Left lung (tissue), 10 donors: ENCODE measurements around the gene RBM42. TPM values are rescaled to one million over a fixed set of nuclear protein-coding genes. Genes with fewer than 3 reads are reported as not detected.

Source experiments
- ATAC-seq: fragments of 200-7000 bp; cut with Tn5 transposase; one replicate; pipeline ENCODE4 v1.9.1; 2020; ENCODE audit warnings: moderate library complexity
- DNase-seq, 4 donors: peaks; one replicate each; pipeline ENCODE4 v3.0.0-alpha.2; 2013 to 2020
- H3K27ac ChIP-seq, 2 donors: fragments of 200-600 bp; sonication (generic) in 1 of 2; one replicate each; pipeline versions ENCODE4 v1.5.0 to v1.8.0; 2020 to 2021
- H3K27me3 ChIP-seq, 2 donors: fragments of 200-600 bp; sonication (generic) in 1 of 2; one replicate each; pipeline versions ENCODE4 v1.5.0 to v1.8.0; 2020 to 2021
- H3K36me3 ChIP-seq, 2 donors: fragments of 200-600 bp; sonication (generic) in 1 of 2; one replicate each; pipeline versions ENCODE4 v1.5.0 to v1.8.0; 2020 to 2021
- H3K4me1 ChIP-seq, 2 donors: fragments of 200-600 bp; one replicate each; pipeline ENCODE4 v1.8.0; 2021
- H3K4me3 ChIP-seq, 2 donors: fragments of 200-600 bp; sonication (generic) in 1 of 2; one replicate each; pipeline versions ENCODE4 v1.5.0 to v1.8.0; 2020 to 2021; ENCODE audit warnings: mild to moderate bottlenecking in 1 of 2
- H3K9me3 ChIP-seq, 2 donors: fragments of 200-600 bp; sonication (generic) in 1 of 2; one replicate each; pipeline versions ENCODE4 v1.5.0 to v1.8.0; 2020 to 2021
- CTCF ChIP-seq, 2 donors: fragments of 200-600 bp; sonication (generic) in 1 of 2; IDR thresholded peaks; one replicate each; pipeline versions ENCODE4 v1.5.0 to v1.8.0; 2021; ENCODE audit warnings: antibody characterized with exemption in 2 of 2
- intact Hi-C, 2 donors: fragments of 100-400 bp; cut with DNase I; formaldehyde crosslinking; loops; one replicate each; pipeline versions ENCODE4 v1.11.2 to v1.14.2; 2022
- polyA plus RNA-seq, 6 donors: library from polyadenylated mRNA; unstranded; fragments of 120-200 nt; gene quantifications; one replicate each; pipeline ENCODE4 v1.2.1, GENCODE V29; 2013; ENCODE audit not compliant: insufficient read length in 6 of 6
- total RNA-seq, 2 donors: library from RNA; stranded (reverse); fragmentation: NEBNext Ultra II Directional; extraction: Animal tissue kit (Norgen Biotek cat#: 25700); gene quantifications; one replicate each; pipeline ENCODE4 v1.2.1, GENCODE V29; 2021
- donor health status: DM: no; HTN: yes; CAD: no.
- donor health status: DM: no; HTN: no; CAD: no.

RBM42 gene
- total and polyA plus RNA-seq, 8 donors = 48.4 to 67.0 (median 61.0) TPM

GRCh38 chr19:35613574-35613973 is 15.3 kb upstream of the RBM42 start:
- no peak overlapping the region for H3K4me3 ChIP-seq
- H3K36me3 ChIP-seq = peaks cover 0 to 24% of the 10 kb centered on the region in 2 donors
- no peaks in the 10 kb centered on the region for H3K27me3 ChIP-seq
- no peak overlapping the region for H3K27ac ChIP-seq
- intact Hi-C loops = no loop called here
- no peak for ATAC-seq
- no peaks in the 10 kb centered on the region for H3K9me3 ChIP-seq
- H3K4me1 ChIP-seq = peaks cover 4 to 10% of the 10 kb centered on the region in 2 donors
- no peak for DNase-seq
- no peak for TF ChIP-seq CTCF (IDR thresholded peaks at IDR 0.05)

- Histone ChIP-seq H3K9me3 (no peaks in the 10 kb centered on the region), H3K27me3 (no peaks in the 10 kb centered on the region), H3K36me3 (peaks cover 0 to 30% of the 10 kb centered on the region in 2 donors), H3K4me3 (no peak overlapping the region), H3K27ac (no peak overlapping the region), H3K4me1 (peaks cover 4 to 10% of the 10 kb centered on the region in 2 donors)
- intact Hi-C loops = no loop called here
- ATAC-seq (no peak), DNase-seq (no peak)
- no peak for TF ChIP-seq CTCF (IDR thresholded peaks at IDR 0.05)
These were observed 13.8 kb upstream of the RBM42 start for GRCh38 chr19:35615036-35615435.

GRCh38 chr19:35618857-35619256 is 10.0 kb upstream of the RBM42 start:
- DNase-seq = no peak
- Histone ChIP-seq H3K27ac (no peak overlapping the region), H3K36me3 (peaks cover 0 to 37% of the 10 kb centered on the region in 2 donors), H3K9me3 (no peaks in the 10 kb centered on the region), H3K4me3 (no peak overlapping the region), H3K4me1 (no peaks in the 10 kb centered on the region), H3K27me3 (no peaks in the 10 kb centered on the region)
- intact Hi-C loops = no loop called here
- no peak for ATAC-seq
- TF ChIP-seq CTCF (IDR thresholded peaks at IDR 0.05) = no peak

GRCh38 chr19:35619290-35619923 is 9.4 kb upstream of the RBM42 start:
- Histone ChIP-seq H3K27ac (no peak overlapping the region), H3K27me3 (no peaks in the 10 kb centered on the region), H3K4me1 (no peaks in the 10 kb centered on the region), H3K9me3 (no peaks in the 10 kb centered on the region), H3K36me3 (peaks cover 0 to 37% of the 10 kb centered on the region in 2 donors), H3K4me3 (no peak overlapping the region)
- no peak for DNase-seq
- no peak for ATAC-seq
- TF ChIP-seq CTCF (IDR thresholded peaks at IDR 0.05) = no peak
- intact Hi-C loops = no loop called here

GRCh38 chr19:35620001-35620400 is 8.8 kb upstream of the RBM42 start:
- no peak for TF ChIP-seq CTCF (IDR thresholded peaks at IDR 0.05)
- ATAC-seq (no peak), DNase-seq (no peak)
- Histone ChIP-seq H3K36me3 (peaks cover 0 to 37% of the 10 kb centered on the region in 2 donors), H3K27me3 (no peaks in the 10 kb centered on the region), H3K9me3 (no peaks in the 10 kb centered on the region), H3K4me3 (no peak overlapping the region), H3K4me1 (no peaks in the 10 kb centered on the region), H3K27ac (no peak overlapping the region)
- intact Hi-C loops = no loop called here
